Spleen (tissue), 11 donors: ENCODE data around the gene C5. TPM values are rescaled to one million over a fixed set of nuclear protein-coding genes. Genes with fewer than 3 reads are reported as not detected.

Experiments
- DNase-seq: peaks from one replicate; pipeline ENCODE4 v3.0.0-alpha.2; 2020
- H3K27ac ChIP-seq, 8 donors: fragments of 200-600 bp; sonication (generic) in 7 of 8; 1 replicate in 4 of 8; 2 replicates in 4 of 8; pipeline versions ENCODE4 v1.5.0 to v1.8.0; 2016 to 2021; ENCODE audit warnings: inconsistent platforms in 4 of 8, mild to moderate bottlenecking in 4 of 8, moderate library complexity in 1 of 8
- H3K27me3 ChIP-seq, 7 donors: fragments of 200-600 bp; sonication (generic) in 6 of 7; replicated peaks in 1 of 7; 1 replicate in 4 of 7; 2 replicates in 3 of 7; pipeline versions ENCODE4 v1.5.0 to v1.8.0; 2016 to 2021; ENCODE audit warnings: inconsistent platforms in 3 of 7, mild to moderate bottlenecking in 1 of 7
- H3K36me3 ChIP-seq, 6 donors: fragments of 200-600 bp; sonication (generic) in 5 of 6; 1 replicate in 4 of 6; 2 replicates in 2 of 6; pipeline versions ENCODE4 v1.5.0 to v1.8.0; 2016 to 2021; ENCODE audit warnings: inconsistent platforms in 2 of 6
- H3K4me1 ChIP-seq, 6 donors: fragments of 200-600 bp; sonication (generic) in 5 of 6; 1 replicate in 3 of 6; 2 replicates in 3 of 6; pipeline versions ENCODE4 v1.5.0 to v1.8.0; 2016 to 2021; ENCODE audit warnings: inconsistent platforms in 3 of 6
- H3K4me3 ChIP-seq, 8 donors: fragments of 200-600 bp; sonication (generic) in 7 of 8; 1 replicate in 4 of 8; 2 replicates in 4 of 8; pipeline versions ENCODE4 v1.5.0 to v1.8.0; 2016 to 2021; ENCODE audit warnings: inconsistent platforms in 4 of 8, mild to moderate bottlenecking in 4 of 8, moderate library complexity in 2 of 8
- H3K9me3 ChIP-seq, 8 donors: fragments of 200-600 bp; sonication (generic) in 7 of 8; 1 replicate in 4 of 8; 2 replicates in 4 of 8; pipeline versions ENCODE4 v1.5.0 to v1.8.0; 2016 to 2021; ENCODE audit warnings: inconsistent platforms in 4 of 8
- POLR2A ChIP-seq, 3 donors: fragments of 450-650 bp; IDR thresholded peaks; one replicate each; pipeline ENCODE4 v1.5.1; 2017; ENCODE audit warnings: antibody characterized with exemption in 3 of 3, mild to moderate bottlenecking in 1 of 3
- POLR2AphosphoS5 ChIP-seq, 3 donors: sonication (generic); formaldehyde crosslinking; IDR thresholded peaks; one replicate each; pipeline ENCODE4 v1.5.1; 2017; ENCODE audit warnings: antibody characterized with exemption in 3 of 3
- WGBS, 5 donors: extraction: QIAGEN DNeasy Blood & Tissue Kit in 3 of 5; methylation state at CpG; one replicate each; pipeline versions ENCODE4 v1.1.5 to v1.1.7; 2013 to 2018; 5-methylcytosine and 5-hydroxymethylcytosine counted together
- intact Hi-C: fragments of 100-400 bp; cut with DNase I; formaldehyde crosslinking; loops from one replicate; pipeline ENCODE4 v1.15.0; 2023; ENCODE audit warnings: low total_unique reads
- polyA plus RNA-seq, 3 donors: library from polyadenylated mRNA; stranded (reverse); fragments of 200-250 nt; gene quantifications; one replicate each; pipeline ENCODE4 v1.2.1, GENCODE V29; 2013
- total RNA-seq, 7 donors: library from RNA; depleted of rRNA in 3 of 7; stranded (reverse); fragments of >200 nt in 3 of 7; fragmentation: NEBNext Ultra II Directional in 4 of 7; extraction: Animal tissue kit (Norgen Biotek cat#: 25700) in 4 of 7; gene quantifications; one replicate each; pipeline versions ENCODE4 v1.1.0 to v1.2.1, GENCODE V29; 2016 to 2021
- TF ChIP-seq, protein P1 (sequence below), 11 experiments: fragments of 200-600 bp in 7 of 11; fragments of 450-650 bp in 4 of 11; sonication (generic) in 4 of 11; IDR thresholded peaks in 8 of 11; conservative IDR thresholded peaks in 3 of 11; 1 replicate in 7 of 11; 2 replicates in 4 of 11; pipeline versions ENCODE4 v1.4.0 to v1.8.0; 2016 to 2021; ENCODE audit warnings: antibody characterized with exemption in 11 of 11, inconsistent platforms in 4 of 11, mild to moderate bottlenecking in 1 of 11
- donor health status: healthy with polysubstance abuse.
- donor health status: DM: no; HTN: no; CAD: no; lungs with moderate emphysema.
- donor health status: DM: no; HTN: no; CAD: no.
- donor health status: Bipolar disorder and iron deficiency.
- donor health status: healthy.
- donor health status: DM: no; HTN: no; CAD: no.
- donor health status: DM: yes; HTN: yes; CAD: no.

C5 gene
- total and polyA plus RNA-seq, 10 donors, result 1.2 to 10.4 (median 2.9) TPM

DNA sequence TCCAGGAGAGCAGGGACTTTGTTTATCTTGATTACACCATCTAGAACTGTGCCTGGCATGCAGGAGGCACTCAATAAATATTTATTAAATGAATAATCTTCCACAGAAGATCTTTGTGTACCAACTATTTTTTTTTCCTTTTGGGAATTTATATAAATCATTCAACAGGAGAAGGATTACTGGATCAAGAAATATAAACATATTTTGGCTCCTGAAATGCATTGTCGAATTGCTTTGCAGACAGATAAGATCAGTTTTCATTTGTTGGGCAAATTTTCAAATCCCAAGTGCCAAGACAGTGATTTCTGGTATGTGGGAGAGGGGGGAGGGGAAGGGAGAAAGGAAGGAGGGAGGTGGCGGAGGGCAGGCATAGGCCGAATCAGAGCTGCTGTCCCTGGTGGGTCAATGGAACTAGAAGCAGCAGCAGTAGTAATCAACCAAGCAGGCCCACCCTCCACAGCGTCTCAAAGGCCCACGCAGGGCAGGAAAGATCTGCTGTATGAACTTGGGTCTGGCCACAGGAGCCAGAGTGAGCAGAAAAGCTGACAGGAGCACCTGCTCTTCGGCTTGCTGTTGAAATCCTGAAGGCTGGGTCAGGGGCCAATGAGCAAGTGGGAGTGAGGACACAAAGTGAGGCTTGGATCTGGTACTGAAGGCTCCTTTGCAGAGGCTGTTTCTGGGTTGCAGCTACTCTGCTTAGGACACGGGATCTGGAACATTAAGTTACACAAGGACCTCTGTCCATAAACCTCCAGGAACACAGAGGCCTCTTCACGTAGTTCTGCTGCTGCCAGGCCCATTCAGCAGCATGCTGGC, 107.7 kb downstream of the C5 start:
- H3K9me3 ChIP-seq, result no peaks in the 10 kb centered on the region
- H3K4me3 ChIP-seq, result no peak overlapping the region
- H3K4me1 ChIP-seq, result peaks cover 0 to 19% (median 7%) of the 10 kb centered on the region in 6 donors
- no peaks in the 10 kb centered on the region for H3K27me3 ChIP-seq
- TF ChIP-seq, protein P1, sequence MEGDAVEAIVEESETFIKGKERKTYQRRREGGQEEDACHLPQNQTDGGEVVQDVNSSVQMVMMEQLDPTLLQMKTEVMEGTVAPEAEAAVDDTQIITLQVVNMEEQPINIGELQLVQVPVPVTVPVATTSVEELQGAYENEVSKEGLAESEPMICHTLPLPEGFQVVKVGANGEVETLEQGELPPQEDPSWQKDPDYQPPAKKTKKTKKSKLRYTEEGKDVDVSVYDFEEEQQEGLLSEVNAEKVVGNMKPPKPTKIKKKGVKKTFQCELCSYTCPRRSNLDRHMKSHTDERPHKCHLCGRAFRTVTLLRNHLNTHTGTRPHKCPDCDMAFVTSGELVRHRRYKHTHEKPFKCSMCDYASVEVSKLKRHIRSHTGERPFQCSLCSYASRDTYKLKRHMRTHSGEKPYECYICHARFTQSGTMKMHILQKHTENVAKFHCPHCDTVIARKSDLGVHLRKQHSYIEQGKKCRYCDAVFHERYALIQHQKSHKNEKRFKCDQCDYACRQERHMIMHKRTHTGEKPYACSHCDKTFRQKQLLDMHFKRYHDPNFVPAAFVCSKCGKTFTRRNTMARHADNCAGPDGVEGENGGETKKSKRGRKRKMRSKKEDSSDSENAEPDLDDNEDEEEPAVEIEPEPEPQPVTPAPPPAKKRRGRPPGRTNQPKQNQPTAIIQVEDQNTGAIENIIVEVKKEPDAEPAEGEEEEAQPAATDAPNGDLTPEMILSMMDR (IDR thresholded peaks at IDR 0.05 in 8 of 11, conservative IDR thresholded peaks at IDR 0.05 in 3 of 11), result no peak
- no peak for TF ChIP-seq POLR2AphosphoS5 (IDR thresholded peaks at IDR 0.05)
- TF ChIP-seq POLR2A (IDR thresholded peaks at IDR 0.05), result no peak
- DNase-seq, result no peak
- WGBS, 5 donors, result 75 to 86% (median 84%) methylated on average over 8 of the region's 8 CpGs
- peak overlapping the region in 2 of 8 donors; percentile 21 to 45 for H3K27ac ChIP-seq
- intact Hi-C loops, result no loop called here
- no peaks in the 10 kb centered on the region for H3K36me3 ChIP-seq

GRCh38 chr9:120941046-120941770, 108.9 kb downstream of the C5 start:
- H3K27me3 ChIP-seq, result no peaks in the 10 kb centered on the region
- intact Hi-C loops, result no loop called here
- TF ChIP-seq, protein P1 (IDR thresholded peaks at IDR 0.05 in 8 of 11, conservative IDR thresholded peaks at IDR 0.05 in 3 of 11), result no peak
- no peak for TF ChIP-seq POLR2A (IDR thresholded peaks at IDR 0.05)
- no peak for TF ChIP-seq POLR2AphosphoS5 (IDR thresholded peaks at IDR 0.05)
- no peak for DNase-seq
- H3K27ac ChIP-seq, result no peak overlapping the region
- H3K4me3 ChIP-seq, result no peak overlapping the region
- H3K4me1 ChIP-seq, result peaks cover 8 to 31% (median 18%) of the 10 kb centered on the region in 6 donors
- WGBS, 5 donors, result 87 to 94% (median 89%) methylated on average over 6 of the region's 6 CpGs
- H3K9me3 ChIP-seq, result no peaks in the 10 kb centered on the region
- H3K36me3 ChIP-seq, result no peaks in the 10 kb centered on the region

- Histone ChIP-seq H3K4me1 (peaks cover 15 to 37% (median 25%) of the 10 kb centered on the region in 6 donors), H3K27me3 (no peaks in the 10 kb centered on the region), H3K27ac (no peak overlapping the region), H3K9me3 (no peaks in the 10 kb centered on the region), H3K4me3 (no peak overlapping the region), H3K36me3 (no peaks in the 10 kb centered on the region)
- TF ChIP-seq, protein P1 (IDR thresholded peaks at IDR 0.05 in 8 of 11, conservative IDR thresholded peaks at IDR 0.05 in 3 of 11), result no peak
- 91 to 96% (median 94%) methylated on average over 10 of the region's 10 CpGs for WGBS, 5 donors
- no peak for DNase-seq
- intact Hi-C loops, result no loop called here
Measured at GRCh38 chr9:120940573-120940972, 109.5 kb downstream of the C5 start.

- WGBS, 5 donors, result 91 to 98% (median 96%) methylated on average over 3 of the region's 3 CpGs
- TF ChIP-seq POLR2A (IDR thresholded peaks at IDR 0.05), result no peak
- TF ChIP-seq, protein P1 (IDR thresholded peaks at IDR 0.05 in 8 of 11, conservative IDR thresholded peaks at IDR 0.05 in 3 of 11), result no peak
- no peak for TF ChIP-seq POLR2AphosphoS5 (IDR thresholded peaks at IDR 0.05)
- no peaks in the 10 kb centered on the region for H3K27me3 ChIP-seq
- no peak overlapping the region for H3K4me3 ChIP-seq
- no peaks in the 10 kb centered on the region for H3K36me3 ChIP-seq
- peaks cover 32 to 46% (median 36%) of the 10 kb centered on the region in 6 donors for H3K4me1 ChIP-seq
- intact Hi-C loops, result loop anchor here (5.0 to 10.0 kb wide), 3 partner anchors 67 to 184 kb away; no protein-coding TSS in a partner anchor
- no peaks in the 10 kb centered on the region for H3K9me3 ChIP-seq
- no peak overlapping the region for H3K27ac ChIP-seq
- DNase-seq, result no peak
Measured at GRCh38 chr9:120938851-120939250, 111.2 kb downstream of the C5 start.
